Right lobe of liver (tissue), 6 donors: ENCODE measurements around the gene PCGF2. TPM values are rescaled to one million over a fixed set of nuclear protein-coding genes. Genes with fewer than 3 reads are reported as not detected.

Source experiments
- ATAC-seq, 4 donors: fragments of 200-7000 bp; cut with Tn5 transposase; one replicate each; pipeline ENCODE4 v1.9.1; 2020; ENCODE audit warnings: mild to moderate bottlenecking in 4 of 4, moderate library complexity in 4 of 4
- DNase-seq, 3 donors: peaks; one replicate each; pipeline ENCODE4 v3.0.0-alpha.2; 2020
- H3K27ac ChIP-seq, 3 donors: fragments of 200-600 bp; one replicate each; pipeline ENCODE4 v1.8.0; 2022
- H3K27me3 ChIP-seq, 2 donors: fragments of 200-600 bp; one replicate each; pipeline ENCODE4 v1.8.0; 2022
- H3K36me3 ChIP-seq, 4 donors: fragments of 200-600 bp; sonication (generic) in 1 of 4; one replicate each; pipeline versions ENCODE4 v1.5.1 to v1.8.0; 2017 to 2022; ENCODE audit warnings: control low read depth in 1 of 4
- H3K4me1 ChIP-seq, 4 donors: fragments of 200-600 bp; sonication (generic) in 1 of 4; one replicate each; pipeline versions ENCODE4 v1.5.1 to v1.8.0; 2017 to 2022; ENCODE audit warnings: control low read depth in 1 of 4
- H3K4me3 ChIP-seq, 3 donors: fragments of 200-600 bp; one replicate each; pipeline ENCODE4 v1.8.0; 2022
- H3K9me3 ChIP-seq, 4 donors: fragments of 200-600 bp; sonication (generic) in 1 of 4; one replicate each; pipeline versions ENCODE4 v1.5.1 to v1.8.0; 2017 to 2022; ENCODE audit warnings: control low read depth in 1 of 4
- CTCF ChIP-seq, 4 donors: fragments of 200-600 bp in 3 of 4; fragments of 450-650 bp in 1 of 4; IDR thresholded peaks; one replicate each; pipeline versions ENCODE4 v1.5.1 to v1.8.0; 2016 to 2022; ENCODE audit warnings: antibody characterized with exemption in 4 of 4, mild to moderate bottlenecking in 2 of 4
- POLR2A ChIP-seq: fragments of 450-650 bp; IDR thresholded peaks from one replicate; pipeline ENCODE4 v1.6.1; 2017; ENCODE audit warnings: antibody characterized with exemption, mild to moderate bottlenecking
- WGBS: methylation state at CpG from one replicate; pipeline ENCODE4 v1.1.6; 2018; ENCODE audit warnings: low coverage, low lambda C conversion rate; ENCODE audit not compliant: insufficient coverage; ENCODE audit errors: missing lambda C conversion rate; 5-methylcytosine and 5-hydroxymethylcytosine counted together
- intact Hi-C, 2 donors: fragments of 100-400 bp; cut with DNase I; formaldehyde crosslinking; loops; one replicate each; pipeline versions ENCODE4 v1.11.2 to v1.14.1; 2022
- total RNA-seq, 6 experiments: library from RNA; depleted of rRNA in 2 of 6; stranded (reverse); fragments of >200 nt in 2 of 6; fragmentation: NEBNext Ultra II Directional in 3 of 6; extraction: Animal tissue kit (Norgen Biotek cat#: 25700) in 3 of 6; gene quantifications; one replicate each; pipeline versions ENCODE4 v1.1.0 to v1.2.4, GENCODE V29; 2016 to 2023
- donor health status: DM: no; HTN: yes; CAD: no.
- donor health status: DM: no; HTN: no; CAD: no.
- donor health status: DM: no; HTN: no; CAD: no.
- donor health status: DM: no; HTN: yes; CAD: no.
- donor health status: DM: no; HTN: yes; CAD: no.

The PCGF2 gene
- total RNA-seq, 6 experiments from 2014 or later: 1.7 to 8.0 (median 3.9) TPM

DNA sequence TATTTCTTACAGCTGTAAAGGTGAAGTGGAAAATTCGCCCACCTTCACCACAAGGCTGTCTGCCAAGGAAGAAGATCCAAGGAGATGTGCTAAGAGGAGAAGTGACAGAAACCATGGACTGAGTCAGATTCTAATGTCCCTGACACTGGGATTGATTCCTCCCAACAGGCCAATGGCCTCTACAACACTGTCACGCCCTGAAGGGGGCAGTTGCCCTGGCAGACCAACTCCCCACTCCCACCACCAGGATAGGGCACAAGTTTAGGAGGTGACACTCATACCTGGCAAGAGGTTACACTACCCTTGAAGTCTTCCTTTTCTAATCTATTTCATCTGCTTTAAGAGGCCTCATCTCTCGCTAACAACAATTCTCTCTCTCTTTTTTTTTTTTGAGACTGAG is 35.1 kb upstream of the PCGF2 start:
- Histone ChIP-seq H3K9me3 (no peaks in the 10 kb centered on the region), H3K4me1 (no peaks in the 10 kb centered on the region), H3K27ac (no peak overlapping the region), H3K27me3 (no peaks in the 10 kb centered on the region), H3K36me3 (peaks cover 0 to 82% (median 38%) of the 10 kb centered on the region in 4 donors), H3K4me3 (no peak overlapping the region)
- TF ChIP-seq CTCF (IDR thresholded peaks at IDR 0.05) (no peak), POLR2A (no peak)
- WGBS: 60% methylated on average over 1 of the region's 3 CpGs
- intact Hi-C loops: no loop called here
- DNase-seq: no peak
- no peak for ATAC-seq

DNA sequence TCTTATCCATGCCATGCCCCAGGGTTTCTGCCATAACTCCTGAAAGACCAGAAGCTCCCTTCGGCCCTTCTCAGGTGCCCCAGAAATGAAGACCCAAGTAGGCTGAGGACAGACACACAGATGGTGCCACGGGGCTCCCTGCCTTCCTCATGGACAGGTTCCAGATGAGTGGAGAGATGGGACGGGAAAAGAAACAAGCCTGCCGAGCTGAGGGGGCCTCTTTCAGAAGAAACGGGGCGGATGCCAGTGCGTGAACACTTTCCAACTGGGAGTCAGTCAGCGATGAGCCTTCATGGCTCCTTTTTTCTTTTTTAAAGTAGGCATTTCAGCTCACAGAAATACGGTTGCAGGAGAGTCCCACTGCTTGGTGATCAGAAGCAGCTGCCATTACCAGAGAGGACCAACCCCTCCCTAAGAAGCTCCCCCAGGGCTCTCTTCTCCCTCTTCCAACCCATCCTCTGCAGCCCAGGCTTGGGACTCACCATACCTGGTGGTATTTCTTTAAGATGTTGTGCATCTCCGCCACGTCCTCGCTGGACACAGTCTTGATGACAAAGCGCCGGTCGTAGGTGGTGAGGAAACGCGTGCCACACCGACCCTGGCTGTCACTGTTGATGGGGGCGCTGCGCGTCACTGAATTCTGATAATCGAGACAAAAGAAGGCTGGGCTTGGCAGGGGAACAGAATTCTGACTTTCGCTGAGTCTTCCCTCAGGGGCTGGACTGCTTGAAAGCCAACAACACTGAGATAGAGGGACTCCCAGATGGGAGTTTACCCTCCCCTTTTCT is 32.0 kb upstream of the PCGF2 start:
- no peaks in the 10 kb centered on the region for H3K9me3 ChIP-seq
- H3K27me3 ChIP-seq: no peaks in the 10 kb centered on the region
- no peak for DNase-seq
- no peak overlapping the region for H3K4me3 ChIP-seq
- H3K4me1 ChIP-seq: no peaks in the 10 kb centered on the region
- H3K36me3 ChIP-seq: peaks cover 0 to 97% (median 44%) of the 10 kb centered on the region in 4 donors
- no peak for ATAC-seq
- H3K27ac ChIP-seq: no peak overlapping the region
- 93% methylated on average over 18 of the region's 23 CpGs for WGBS
- no peak for TF ChIP-seq CTCF (IDR thresholded peaks at IDR 0.05)
- no peak for TF ChIP-seq POLR2A
- intact Hi-C loops: no loop called here

- H3K4me1 ChIP-seq: no peaks in the 10 kb centered on the region
- H3K27ac ChIP-seq: no peak overlapping the region
- intact Hi-C loops: no loop called here
- TF ChIP-seq CTCF (IDR thresholded peaks at IDR 0.05) (no peak), POLR2A (no peak)
- no peak overlapping the region for H3K4me3 ChIP-seq
- H3K9me3 ChIP-seq: no peaks in the 10 kb centered on the region
- DNase-seq (no peak), ATAC-seq (no peak)
- peaks cover 0 to 97% (median 38%) of the 10 kb centered on the region in 4 donors for H3K36me3 ChIP-seq
- H3K27me3 ChIP-seq: no peaks in the 10 kb centered on the region
- 84% methylated on average over 3 of the region's 7 CpGs for WGBS
Observed at GRCh38 chr17:38777641-38778250, 29.6 kb upstream of the PCGF2 start.

GRCh38 chr17:38773258-38773657 is 25.1 kb upstream of the PCGF2 start:
- ATAC-seq: no peak
- Histone ChIP-seq H3K4me1 (no peaks in the 10 kb centered on the region), H3K9me3 (no peaks in the 10 kb centered on the region), H3K4me3 (no peak overlapping the region), H3K36me3 (peaks cover 0 to 81% (median 34%) of the 10 kb centered on the region in 4 donors), H3K27ac (no peak overlapping the region), H3K27me3 (no peaks in the 10 kb centered on the region)
- intact Hi-C loops: no loop called here
- DNase-seq: no peak
- TF ChIP-seq CTCF (IDR thresholded peaks at IDR 0.05): no peak
